Measurements from ENCODE around the gene SMYD3. TPM values are rescaled to one million over a fixed set of nuclear protein-coding genes. Genes with fewer than 3 reads are reported as not detected.

Gene SMYD3
- total and polyA plus RNA-seq, 2 donors (not counting 3 experiments of a cell fraction or from before 2014, with no cell fraction given): 16.0 to 32.1 TPM

GRCh38 chr1:245939756-245940345, 567.2 kb downstream of the SMYD3 start:
- H3K9ac ChIP-seq (replicated peaks; ENCODE audit: extremely low read depth, insufficient read depth, low read length): no peak overlapping the region
- TF ChIP-seq POLR2A (IDR thresholded peaks at IDR 0.05; ENCODE audit: low read depth, low read length) (no peak), EZH2 (IDR thresholded peaks at IDR 0.05; ENCODE audit: borderline replicate concordance, low read depth, low read length, severe bottlenecking) (no peak), FOS (IDR thresholded peaks at IDR 0.05; ENCODE audit: borderline replicate concordance, insufficient read depth, low read length) (no peak), CTCF (IDR thresholded peaks at IDR 0.05; ENCODE audit: extremely low read depth in 1 of 2, insufficient read depth in 1 of 2, low read depth in 1 of 2, low read length in 2 of 2) (no peak), JUN (IDR thresholded peaks at IDR 0.05; ENCODE audit: borderline replicate concordance, insufficient read depth, insufficient read length, low read depth) (no peak), GATA2 (IDR thresholded peaks at IDR 0.05; ENCODE audit: insufficient read depth, insufficient read length, low read depth, low read length) (no peak), MYC (IDR thresholded peaks at IDR 0.05; ENCODE audit: low read depth, low read length) (no peak), POLR2AphosphoS5 (IDR thresholded peaks at IDR 0.05; ENCODE audit: insufficient read depth, low read depth, low read length) (no peak)
- TF ChIP-seq, protein P1, sequence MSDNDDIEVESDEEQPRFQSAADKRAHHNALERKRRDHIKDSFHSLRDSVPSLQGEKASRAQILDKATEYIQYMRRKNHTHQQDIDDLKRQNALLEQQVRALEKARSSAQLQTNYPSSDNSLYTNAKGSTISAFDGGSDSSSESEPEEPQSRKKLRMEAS (IDR thresholded peaks at IDR 0.05; ENCODE audit: insufficient read depth, insufficient read length): no peak
- dilution Hi-C loops (cut with MboI; ENCODE audit: extremely low pct_ligation_motif_present, low sequenced_read_pairs): no loop called here
- no peak overlapping the region for H3K4me2 ChIP-seq (ENCODE audit: insufficient read depth, low read length)
- BruUV-seq (replicated peaks): no TSS peak
- no peak overlapping the region for H3K4me3 ChIP-seq (replicated peaks in 1 of 3; ENCODE audit: insufficient read depth in 1 of 3, low read depth in 1 of 3, low read length in 3 of 3)
- POLR2A ChIA-PET: no interaction called here
- no peaks in the 10 kb centered on the region for H3K27me3 ChIP-seq (ENCODE audit: control insufficient read depth in 2 of 2, insufficient read depth in 2 of 2, low read length in 2 of 2)
- no peaks in the 10 kb centered on the region for H3K36me3 ChIP-seq (ENCODE audit: control insufficient read depth in 2 of 2, extremely low read depth in 1 of 2, insufficient read depth in 2 of 2, low read length in 2 of 2)
- no peak overlapping the region for H3K27ac ChIP-seq (ENCODE audit: insufficient read depth, low read depth, low read length)
- H3K79me2 ChIP-seq (ENCODE audit: control insufficient read depth, insufficient read depth, low read length): no peaks in the 10 kb centered on the region
- H2AFZ ChIP-seq (ENCODE audit: low read depth, low read length): no peak overlapping the region
- H4K20me1 ChIP-seq (replicated peaks; ENCODE audit: control insufficient read depth, extremely low read depth, insufficient read depth, low read length): no peaks in the 10 kb centered on the region
- FAIRE-seq: no peak
- intact Hi-C loops (cut with micrococcal nuclease): no loop called here
- H3K4me1 ChIP-seq (ENCODE audit: control insufficient read depth, extremely low read depth, insufficient read depth, low read length): no peaks in the 10 kb centered on the region
- no peaks in the 10 kb centered on the region for H3K9me3 ChIP-seq (replicated peaks; ENCODE audit: control insufficient read depth, insufficient read depth, low read length)
- DNase-seq (ENCODE audit: low read depth, low spot score): no peak
- no peaks in the 10 kb centered on the region for H3K9me1 ChIP-seq (replicated peaks; ENCODE audit: control insufficient read depth, extremely low read depth, insufficient read depth, low read length)
- CTCF ChIA-PET: no interaction called here
